Activated gamma-delta T cell treated with anti-CD3 and anti-CD28 coated beads, Interleukin-2, amount 50 U/mL, for 16 hours (primary cell): ENCODE results near the gene TMTC2.

Source experiments
- DNase-seq: peaks from one replicate; pipeline ENCODE4 v3.0.0-alpha.2; 2020; ENCODE audit warnings: low read depth

Gene TMTC2

GRCh38 chr12:83140135-83140534 is 453.4 kb downstream of the TMTC2 start:
- no peak for DNase-seq

- no peak for DNase-seq
These were observed 454.8 kb downstream of the TMTC2 start for GRCh38 chr12:83141460-83141994.

GRCh38 chr12:83142914-83143313 is 456.2 kb downstream of the TMTC2 start:
- DNase-seq, result no peak

- no peak for DNase-seq
These were observed 457.2 kb downstream of the TMTC2 start for GRCh38 chr12:83143950-83144349.

GRCh38 chr12:83145325-83145840 is 458.7 kb downstream of the TMTC2 start:
- no peak for DNase-seq

GRCh38 chr12:83147341-83147740 is 460.6 kb downstream of the TMTC2 start:
- no peak for DNase-seq

- no peak for DNase-seq
These were observed 463.3 kb downstream of the TMTC2 start for GRCh38 chr12:83149987-83150386.

- no peak for DNase-seq
These were observed 463.9 kb downstream of the TMTC2 start for GRCh38 chr12:83150465-83151189.

- no peak for DNase-seq
These were observed 466.5 kb downstream of the TMTC2 start for GRCh38 chr12:83153177-83153576.

- DNase-seq, result no peak
These were observed 470.1 kb downstream of the TMTC2 start for GRCh38 chr12:83156815-83157214.

GRCh38 chr12:83157604-83158003 is 470.9 kb downstream of the TMTC2 start:
- no peak for DNase-seq

- DNase-seq, result no peak
These were observed 472.0 kb downstream of the TMTC2 start for GRCh38 chr12:83158613-83159207.

GRCh38 chr12:83161456-83161855 is 474.8 kb downstream of the TMTC2 start:
- no peak for DNase-seq

GRCh38 chr12:83168751-83169150 is 482.0 kb downstream of the TMTC2 start:
- DNase-seq, result no peak

GRCh38 chr12:83172441-83172840 is 485.7 kb downstream of the TMTC2 start:
- no peak for DNase-seq

GRCh38 chr12:83172866-83173649 is 486.4 kb downstream of the TMTC2 start:
- DNase-seq, result no peak

- no peak for DNase-seq
These were observed 493.3 kb downstream of the TMTC2 start for GRCh38 chr12:83179999-83180398.

GRCh38 chr12:83181074-83181473 is 494.4 kb downstream of the TMTC2 start:
- no peak for DNase-seq

GRCh38 chr12:83183132-83183531 is 496.4 kb downstream of the TMTC2 start:
- DNase-seq, result no peak
